Stomach (tissue), 4 donors: Measurements from ENCODE around the gene NAXE.

Experiments
- EP300 ChIP-seq: sonication (generic); formaldehyde crosslinking; IDR thresholded peaks from one replicate; pipeline ENCODE4 v1.6.1; 2017; ENCODE audit warnings: antibody characterized with exemption
- POLR2A ChIP-seq, 4 donors: fragments of 450-650 bp; IDR thresholded peaks; one replicate each; pipeline ENCODE4 v1.6.1; 2016; ENCODE audit warnings: antibody characterized with exemption in 4 of 4, control low read depth in 2 of 4, mild to moderate bottlenecking in 1 of 4, moderate library complexity in 1 of 4
- POLR2AphosphoS5 ChIP-seq, 3 donors: sonication (generic); formaldehyde crosslinking; IDR thresholded peaks; one replicate each; pipeline ENCODE4 v1.6.1; 2016; ENCODE audit warnings: antibody characterized with exemption in 3 of 3
- TF ChIP-seq, protein P1 (sequence below), 7 experiments: fragments of 450-650 bp in 4 of 7; fragments of 200-600 bp in 3 of 7; sonication (generic) in 3 of 7; IDR thresholded peaks; one replicate each; pipeline ENCODE4 v1.5.1; 2016 to 2019; ENCODE audit warnings: antibody characterized with exemption in 7 of 7, control low read depth in 2 of 7, mild to moderate bottlenecking in 1 of 7

DNA sequence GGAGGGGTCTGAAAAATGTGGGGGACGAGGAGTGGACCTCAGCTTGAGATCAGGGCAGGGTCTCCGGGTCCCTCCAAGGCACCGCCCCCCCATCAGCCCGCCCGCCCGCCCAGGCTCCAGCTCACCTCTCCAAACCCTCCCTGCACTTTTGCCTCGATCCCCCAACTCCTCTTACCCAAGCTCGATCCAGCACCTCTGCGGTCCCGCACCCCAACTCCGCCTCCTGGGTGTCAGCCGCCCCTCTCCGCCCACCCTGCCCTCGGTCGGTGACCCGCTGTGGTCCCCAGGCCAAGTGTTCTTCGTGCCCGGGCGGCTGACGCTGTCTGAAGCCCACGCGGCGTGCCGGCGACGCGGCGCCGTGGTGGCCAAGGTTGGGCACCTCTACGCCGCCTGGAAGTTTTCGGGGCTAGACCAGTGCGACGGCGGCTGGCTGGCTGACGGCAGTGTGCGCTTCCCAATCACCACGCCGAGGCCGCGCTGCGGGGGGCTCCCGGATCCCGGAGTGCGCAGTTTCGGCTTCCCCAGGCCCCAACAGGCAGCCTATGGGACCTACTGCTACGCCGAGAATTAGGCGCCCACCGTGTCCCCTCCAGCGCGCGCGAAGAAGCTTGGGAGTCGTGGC is 33.3 kb downstream of the NAXE start:
- TF ChIP-seq POLR2A (IDR thresholded peaks at IDR 0.05), result no peak
- TF ChIP-seq, protein P1, sequence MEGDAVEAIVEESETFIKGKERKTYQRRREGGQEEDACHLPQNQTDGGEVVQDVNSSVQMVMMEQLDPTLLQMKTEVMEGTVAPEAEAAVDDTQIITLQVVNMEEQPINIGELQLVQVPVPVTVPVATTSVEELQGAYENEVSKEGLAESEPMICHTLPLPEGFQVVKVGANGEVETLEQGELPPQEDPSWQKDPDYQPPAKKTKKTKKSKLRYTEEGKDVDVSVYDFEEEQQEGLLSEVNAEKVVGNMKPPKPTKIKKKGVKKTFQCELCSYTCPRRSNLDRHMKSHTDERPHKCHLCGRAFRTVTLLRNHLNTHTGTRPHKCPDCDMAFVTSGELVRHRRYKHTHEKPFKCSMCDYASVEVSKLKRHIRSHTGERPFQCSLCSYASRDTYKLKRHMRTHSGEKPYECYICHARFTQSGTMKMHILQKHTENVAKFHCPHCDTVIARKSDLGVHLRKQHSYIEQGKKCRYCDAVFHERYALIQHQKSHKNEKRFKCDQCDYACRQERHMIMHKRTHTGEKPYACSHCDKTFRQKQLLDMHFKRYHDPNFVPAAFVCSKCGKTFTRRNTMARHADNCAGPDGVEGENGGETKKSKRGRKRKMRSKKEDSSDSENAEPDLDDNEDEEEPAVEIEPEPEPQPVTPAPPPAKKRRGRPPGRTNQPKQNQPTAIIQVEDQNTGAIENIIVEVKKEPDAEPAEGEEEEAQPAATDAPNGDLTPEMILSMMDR (IDR thresholded peaks at IDR 0.05), result no peak
- TF ChIP-seq POLR2AphosphoS5 (IDR thresholded peaks at IDR 0.05), result no peak
- TF ChIP-seq EP300, result no peak
